ENCODE data around the gene PPP1R13B. TPM values are rescaled to one million over a fixed set of nuclear protein-coding genes. Genes with fewer than 3 reads are reported as not detected.

PPP1R13B gene
- polyA plus RNA-seq, 1 of the 3 experiments (the other 2 are of a cell fraction): 5.7 TPM

DNA sequence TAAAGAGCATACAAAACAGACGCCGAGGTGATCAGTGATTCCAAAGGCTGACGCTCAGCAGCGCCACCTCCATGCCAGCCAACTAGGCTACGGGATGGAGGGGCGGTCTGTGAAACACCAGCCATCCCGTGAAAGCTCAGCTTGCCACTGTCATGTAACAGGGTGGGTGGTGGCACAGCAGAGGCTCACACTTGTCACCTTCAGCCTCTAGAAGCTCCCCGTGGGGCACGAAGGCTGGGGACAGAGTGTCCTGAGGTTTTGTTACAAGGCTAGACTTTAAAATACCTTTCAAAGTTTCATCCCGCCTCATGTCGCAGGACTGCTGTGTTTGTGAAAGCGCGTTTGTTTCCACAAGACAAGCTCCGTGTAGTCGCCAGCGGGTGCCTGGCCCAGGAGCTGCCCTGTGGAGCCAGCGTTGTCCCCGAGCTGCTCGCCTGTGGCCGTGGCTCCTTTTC is 152.8 kb downstream of the PPP1R13B start:
- Histone ChIP-seq H3K27ac (ENCODE audit: low read depth in 2 of 2, low read length in 1 of 2) (no peak overlapping the region; a peak in 1 of 4 replicates), H3K36me3 (replicated peaks in 1 of 2; ENCODE audit: control insufficient read depth in 1 of 2, insufficient read depth in 2 of 2, low read length in 1 of 2) (peaks cover 39 to 57% of the 10 kb centered on the region in 2 experiments), H3K79me2 (ENCODE audit: insufficient read depth) (peaks cover 55% of the 10 kb centered on the region), H4K20me1 (ENCODE audit: insufficient read depth) (peaks cover 22% of the 10 kb centered on the region), H3K4me3 (ENCODE audit: low read depth in 2 of 2, low read length in 1 of 2) (no peak overlapping the region), H3K4me2 (no peak overlapping the region), H3K27me3 (ENCODE audit: insufficient read depth) (no peaks in the 10 kb centered on the region), H3K9me3 (no peaks in the 10 kb centered on the region), H3F3A (replicated peaks; ENCODE audit: insufficient read depth) (peaks cover 20% of the 10 kb centered on the region), H3K4me1 (ENCODE audit: control insufficient read depth in 1 of 2, insufficient read depth in 2 of 2, low read depth in 1 of 2, low read length in 1 of 2) (peaks cover 0 to 33% of the 10 kb centered on the region in 2 experiments; a peak in 1 of 4 replicates), H2AFZ (ENCODE audit: low read depth) (no peak overlapping the region), H3K9ac (no peak overlapping the region), H3K9me2 (no peaks in the 10 kb centered on the region)
- POLR2A ChIA-PET: no interaction called here
- CTCF ChIA-PET: interaction anchor here (1.1 to 1.7 kb wide), 5 partner anchors 8 to 122 kb away, joined by 3 to 5 read pairs (median 3); no protein-coding TSS in a partner anchor
- TF ChIP-seq, protein P1, sequence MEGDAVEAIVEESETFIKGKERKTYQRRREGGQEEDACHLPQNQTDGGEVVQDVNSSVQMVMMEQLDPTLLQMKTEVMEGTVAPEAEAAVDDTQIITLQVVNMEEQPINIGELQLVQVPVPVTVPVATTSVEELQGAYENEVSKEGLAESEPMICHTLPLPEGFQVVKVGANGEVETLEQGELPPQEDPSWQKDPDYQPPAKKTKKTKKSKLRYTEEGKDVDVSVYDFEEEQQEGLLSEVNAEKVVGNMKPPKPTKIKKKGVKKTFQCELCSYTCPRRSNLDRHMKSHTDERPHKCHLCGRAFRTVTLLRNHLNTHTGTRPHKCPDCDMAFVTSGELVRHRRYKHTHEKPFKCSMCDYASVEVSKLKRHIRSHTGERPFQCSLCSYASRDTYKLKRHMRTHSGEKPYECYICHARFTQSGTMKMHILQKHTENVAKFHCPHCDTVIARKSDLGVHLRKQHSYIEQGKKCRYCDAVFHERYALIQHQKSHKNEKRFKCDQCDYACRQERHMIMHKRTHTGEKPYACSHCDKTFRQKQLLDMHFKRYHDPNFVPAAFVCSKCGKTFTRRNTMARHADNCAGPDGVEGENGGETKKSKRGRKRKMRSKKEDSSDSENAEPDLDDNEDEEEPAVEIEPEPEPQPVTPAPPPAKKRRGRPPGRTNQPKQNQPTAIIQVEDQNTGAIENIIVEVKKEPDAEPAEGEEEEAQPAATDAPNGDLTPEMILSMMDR (IDR thresholded peaks at IDR 0.05): peak; percentile 23
- TF ChIP-seq RAD21 (IDR thresholded peaks at IDR 0.05; ENCODE audit: low read length): no peak
- no peak for TF ChIP-seq MXI1 (IDR thresholded peaks at IDR 0.05; ENCODE audit: low read depth, low read length)
- TF ChIP-seq NRF1 (IDR thresholded peaks at IDR 0.05; ENCODE audit: low read depth, low read length): no peak
- DNase-seq: no peak
- 93% methylated on average over 20 of the region's 20 CpGs for WGBS (ENCODE audit: low lambda C conversion rate)

DNA sequence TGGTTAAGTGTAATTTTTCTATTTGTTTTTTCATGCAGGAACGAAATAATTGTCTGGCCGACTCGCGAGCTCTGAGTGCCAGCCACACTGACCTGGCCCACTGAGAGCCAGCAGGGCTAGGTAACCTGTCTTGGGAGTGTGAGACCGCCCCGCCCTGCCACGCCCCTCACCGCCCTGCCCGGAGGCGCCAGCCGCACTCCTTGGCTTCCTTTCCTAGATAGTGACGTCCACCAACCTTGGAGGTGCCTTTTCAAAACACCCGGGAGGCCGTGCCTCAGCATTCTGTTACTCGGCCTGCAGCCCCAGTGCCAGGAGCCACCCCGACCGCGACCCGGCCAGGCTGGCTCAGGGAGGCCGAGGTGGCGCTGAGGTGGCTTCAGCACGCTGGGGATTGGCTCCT is 153.9 kb downstream of the PPP1R13B start:
- Histone ChIP-seq H3F3A (replicated peaks; ENCODE audit: insufficient read depth) (peaks cover 20% of the 10 kb centered on the region), H2AFZ (ENCODE audit: low read depth) (no peak overlapping the region), H4K20me1 (ENCODE audit: insufficient read depth) (peaks cover 22% of the 10 kb centered on the region), H3K36me3 (replicated peaks in 1 of 2; ENCODE audit: control insufficient read depth in 1 of 2, insufficient read depth in 2 of 2, low read length in 1 of 2) (peaks cover 41 to 56% of the 10 kb centered on the region in 2 experiments), H3K4me3 (ENCODE audit: low read depth in 2 of 2, low read length in 1 of 2) (no peak overlapping the region), H3K4me2 (no peak overlapping the region), H3K27ac (ENCODE audit: low read depth in 2 of 2, low read length in 1 of 2) (no peak overlapping the region; a peak in 1 of 4 replicates), H3K79me2 (ENCODE audit: insufficient read depth) (peaks cover 62% of the 10 kb centered on the region), H3K4me1 (ENCODE audit: control insufficient read depth in 1 of 2, insufficient read depth in 2 of 2, low read depth in 1 of 2, low read length in 1 of 2) (peaks cover 0 to 33% of the 10 kb centered on the region in 2 experiments; a peak in 1 of 4 replicates), H3K9me2 (no peaks in the 10 kb centered on the region), H3K9me3 (no peaks in the 10 kb centered on the region), H3K9ac (no peak overlapping the region), H3K27me3 (ENCODE audit: insufficient read depth) (no peaks in the 10 kb centered on the region)
- POLR2A ChIA-PET: no interaction called here
- WGBS (ENCODE audit: low lambda C conversion rate): 95% methylated on average over 15 of the region's 22 CpGs
- CTCF ChIA-PET: no interaction called here
- DNase-seq: no peak
- TF ChIP-seq JUND (IDR thresholded peaks at IDR 0.05) (no peak), MXI1 (IDR thresholded peaks at IDR 0.05; ENCODE audit: low read depth, low read length) (no peak)
- TF ChIP-seq, protein P2, sequence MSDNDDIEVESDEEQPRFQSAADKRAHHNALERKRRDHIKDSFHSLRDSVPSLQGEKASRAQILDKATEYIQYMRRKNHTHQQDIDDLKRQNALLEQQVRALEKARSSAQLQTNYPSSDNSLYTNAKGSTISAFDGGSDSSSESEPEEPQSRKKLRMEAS (IDR thresholded peaks at IDR 0.05; ENCODE audit: low read depth): no peak

DNA sequence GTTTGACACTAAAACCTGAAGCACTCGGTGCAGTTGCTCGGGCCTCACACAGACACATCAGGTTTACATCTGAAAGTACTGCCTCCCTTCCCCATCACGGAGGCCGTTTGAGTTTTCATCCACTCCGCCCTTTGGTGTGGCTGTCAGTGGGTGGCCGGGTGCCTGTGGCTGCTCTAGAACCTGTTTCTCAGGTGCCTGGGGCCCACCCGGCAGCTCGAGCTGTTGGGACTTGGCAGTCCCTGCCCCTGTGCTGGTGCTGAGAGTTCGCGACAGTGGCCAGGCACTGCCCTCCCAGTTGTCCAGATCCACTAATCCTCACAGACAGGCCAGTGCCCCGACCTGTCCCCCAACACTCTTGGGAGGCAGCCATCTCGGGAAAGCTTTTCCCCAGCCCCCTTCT is 154.5 kb downstream of the PPP1R13B start:
- Histone ChIP-seq H3K36me3 (replicated peaks in 1 of 2; ENCODE audit: control insufficient read depth in 1 of 2, insufficient read depth in 2 of 2, low read length in 1 of 2) (peaks cover 47 to 55% of the 10 kb centered on the region in 2 experiments), H3K9me3 (no peaks in the 10 kb centered on the region), H3K4me2 (no peak overlapping the region), H3K9ac (no peak overlapping the region), H3K79me2 (ENCODE audit: insufficient read depth) (peaks cover 67% of the 10 kb centered on the region), H3K4me3 (ENCODE audit: low read depth in 2 of 2, low read length in 1 of 2) (no peak overlapping the region), H4K20me1 (ENCODE audit: insufficient read depth) (peaks cover 22% of the 10 kb centered on the region), H3F3A (replicated peaks; ENCODE audit: insufficient read depth) (peaks cover 20% of the 10 kb centered on the region), H3K4me1 (ENCODE audit: control insufficient read depth in 1 of 2, insufficient read depth in 2 of 2, low read depth in 1 of 2, low read length in 1 of 2) (peaks cover 0 to 33% of the 10 kb centered on the region in 2 experiments; a peak in 1 of 4 replicates), H3K27ac (ENCODE audit: low read depth in 2 of 2, low read length in 1 of 2) (no peak overlapping the region), H2AFZ (ENCODE audit: low read depth) (no peak overlapping the region), H3K9me2 (no peaks in the 10 kb centered on the region), H3K27me3 (ENCODE audit: insufficient read depth) (no peaks in the 10 kb centered on the region)
- DNase-seq: no peak
- ChIA-PET CTCF (interaction anchor here (1.2 kb wide), 1 partner anchor 13 kb away, joined by 3 read pairs; no protein-coding TSS in a partner anchor), POLR2A (no interaction called here)
- WGBS (ENCODE audit: low lambda C conversion rate): 93% methylated on average over 9 of the region's 12 CpGs
- TF ChIP-seq RFX5 (IDR thresholded peaks at IDR 0.05; ENCODE audit: low read length) (no peak), YY1 (IDR thresholded peaks at IDR 0.05; ENCODE audit: low read depth) (no peak), NFIC (IDR thresholded peaks at IDR 0.05; ENCODE audit: borderline replicate concordance) (no peak), EP300 (IDR thresholded peaks at IDR 0.05; ENCODE audit: borderline replicate concordance in 1 of 2, low read depth in 1 of 2, low read length in 1 of 2) (no peak), CHD2 (IDR thresholded peaks at IDR 0.05; ENCODE audit: low read length, partially characterized antibody) (no peak), RAD21 (IDR thresholded peaks at IDR 0.05; ENCODE audit: low read length) (no peak)
- TF ChIP-seq, protein P3, sequence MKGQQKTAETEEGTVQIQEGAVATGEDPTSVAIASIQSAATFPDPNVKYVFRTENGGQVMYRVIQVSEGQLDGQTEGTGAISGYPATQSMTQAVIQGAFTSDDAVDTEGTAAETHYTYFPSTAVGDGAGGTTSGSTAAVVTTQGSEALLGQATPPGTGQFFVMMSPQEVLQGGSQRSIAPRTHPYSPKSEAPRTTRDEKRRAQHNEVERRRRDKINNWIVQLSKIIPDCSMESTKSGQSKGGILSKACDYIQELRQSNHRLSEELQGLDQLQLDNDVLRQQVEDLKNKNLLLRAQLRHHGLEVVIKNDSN (IDR thresholded peaks at IDR 0.05; ENCODE audit: borderline replicate concordance, low read depth): no peak
- TF ChIP-seq, protein P4, sequence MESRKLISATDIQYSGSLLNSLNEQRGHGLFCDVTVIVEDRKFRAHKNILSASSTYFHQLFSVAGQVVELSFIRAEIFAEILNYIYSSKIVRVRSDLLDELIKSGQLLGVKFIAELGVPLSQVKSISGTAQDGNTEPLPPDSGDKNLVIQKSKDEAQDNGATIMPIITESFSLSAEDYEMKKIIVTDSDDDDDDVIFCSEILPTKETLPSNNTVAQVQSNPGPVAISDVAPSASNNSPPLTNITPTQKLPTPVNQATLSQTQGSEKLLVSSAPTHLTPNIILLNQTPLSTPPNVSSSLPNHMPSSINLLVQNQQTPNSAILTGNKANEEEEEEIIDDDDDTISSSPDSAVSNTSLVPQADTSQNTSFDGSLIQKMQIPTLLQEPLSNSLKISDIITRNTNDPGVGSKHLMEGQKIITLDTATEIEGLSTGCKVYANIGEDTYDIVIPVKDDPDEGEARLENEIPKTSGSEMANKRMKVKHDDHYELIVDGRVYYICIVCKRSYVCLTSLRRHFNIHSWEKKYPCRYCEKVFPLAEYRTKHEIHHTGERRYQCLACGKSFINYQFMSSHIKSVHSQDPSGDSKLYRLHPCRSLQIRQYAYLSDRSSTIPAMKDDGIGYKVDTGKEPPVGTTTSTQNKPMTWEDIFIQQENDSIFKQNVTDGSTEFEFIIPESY (IDR thresholded peaks at IDR 0.05; ENCODE audit: borderline replicate concordance, low read depth): no peak
- TF ChIP-seq, protein P5, sequence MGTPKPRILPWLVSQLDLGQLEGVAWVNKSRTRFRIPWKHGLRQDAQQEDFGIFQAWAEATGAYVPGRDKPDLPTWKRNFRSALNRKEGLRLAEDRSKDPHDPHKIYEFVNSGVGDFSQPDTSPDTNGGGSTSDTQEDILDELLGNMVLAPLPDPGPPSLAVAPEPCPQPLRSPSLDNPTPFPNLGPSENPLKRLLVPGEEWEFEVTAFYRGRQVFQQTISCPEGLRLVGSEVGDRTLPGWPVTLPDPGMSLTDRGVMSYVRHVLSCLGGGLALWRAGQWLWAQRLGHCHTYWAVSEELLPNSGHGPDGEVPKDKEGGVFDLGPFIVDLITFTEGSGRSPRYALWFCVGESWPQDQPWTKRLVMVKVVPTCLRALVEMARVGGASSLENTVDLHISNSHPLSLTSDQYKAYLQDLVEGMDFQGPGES (IDR thresholded peaks at IDR 0.05; ENCODE audit: low read depth, low read length): no peak
